BE2C (cell line): ENCODE measurements around the gene PPARG.

Experiments
- DNase-seq: peaks from one replicate; pipeline ENCODE4 v3.0.0-alpha.2; 2020
- H3K27me3 ChIP-seq: fragments of 250-450 bp; sonication (Bioruptor Pico); 2 replicates; pipeline ENCODE4 v1.5.1; 2020; ENCODE audit warnings: mild to moderate bottlenecking
- H3K36me3 ChIP-seq: fragments of 250-450 bp; sonication (Bioruptor Pico); 2 replicates; pipeline ENCODE4 v1.5.1; 2020; ENCODE audit warnings: mild to moderate bottlenecking
- H3K4me1 ChIP-seq: fragments of 250-450 bp; sonication (Bioruptor Pico); 2 replicates; pipeline ENCODE4 v1.5.1; 2020
- H3K4me3 ChIP-seq: 2 replicates; pipeline ENCODE4 v1.5.1; 2011; ENCODE audit warnings: low read depth, low read length
- H3K9me3 ChIP-seq: fragments of 250-450 bp; sonication (Bioruptor Pico); 2 replicates; pipeline ENCODE4 v1.5.1; 2020
- CTCF ChIP-seq: IDR thresholded peaks from 2 replicates; pipeline ENCODE4 v1.5.1; 2012; ENCODE audit warnings: mild to moderate bottlenecking, low read depth, low read length

PPARG gene

GRCh38 chr3:12420393-12420792 lies 131.5 kb downstream of the PPARG start:
- no peak for TF ChIP-seq CTCF
- no peaks in the 10 kb centered on the region for H3K27me3 ChIP-seq
- DNase-seq, result no peak
- H3K4me1 ChIP-seq, result peaks cover 10% of the 10 kb centered on the region
- H3K9me3 ChIP-seq, result no peaks in the 10 kb centered on the region
- H3K36me3 ChIP-seq, result no peaks in the 10 kb centered on the region
- no peak overlapping the region for H3K4me3 ChIP-seq

GRCh38 chr3:12421132-12421531 lies 132.3 kb downstream of the PPARG start:
- no peaks in the 10 kb centered on the region for H3K27me3 ChIP-seq
- H3K4me1 ChIP-seq, result peaks cover 14% of the 10 kb centered on the region
- DNase-seq, result no peak
- H3K36me3 ChIP-seq, result no peaks in the 10 kb centered on the region
- no peak for TF ChIP-seq CTCF
- H3K4me3 ChIP-seq, result no peak overlapping the region
- no peaks in the 10 kb centered on the region for H3K9me3 ChIP-seq

GRCh38 chr3:12423131-12423530 lies 134.3 kb downstream of the PPARG start:
- no peaks in the 10 kb centered on the region for H3K9me3 ChIP-seq
- no peaks in the 10 kb centered on the region for H3K36me3 ChIP-seq
- no peak for DNase-seq
- TF ChIP-seq CTCF, result no peak
- H3K27me3 ChIP-seq, result no peaks in the 10 kb centered on the region
- H3K4me3 ChIP-seq, result no peak overlapping the region
- peaks cover 15% of the 10 kb centered on the region for H3K4me1 ChIP-seq

GRCh38 chr3:12423918-12424630 lies 135.2 kb downstream of the PPARG start:
- peak; percentile 56 for DNase-seq
- TF ChIP-seq CTCF, result no peak
- Histone ChIP-seq H3K36me3 (no peaks in the 10 kb centered on the region), H3K4me1 (peaks cover 15% of the 10 kb centered on the region), H3K27me3 (no peaks in the 10 kb centered on the region), H3K9me3 (no peaks in the 10 kb centered on the region), H3K4me3 (peak overlapping the region; percentile 21)

GRCh38 chr3:12424635-12425319 lies 135.9 kb downstream of the PPARG start:
- Histone ChIP-seq H3K4me3 (peak overlapping the region; percentile 21; the same call in 1 of the 2 replicates), H3K36me3 (no peaks in the 10 kb centered on the region), H3K27me3 (no peaks in the 10 kb centered on the region), H3K4me1 (peaks cover 15% of the 10 kb centered on the region), H3K9me3 (no peaks in the 10 kb centered on the region)
- DNase-seq, result peak; percentile 52
- no peak for TF ChIP-seq CTCF
